Transverse colon (tissue), 4 donors: ENCODE results near the gene CD151.

Source experiments
- EP300 ChIP-seq: sonication (generic); formaldehyde crosslinking; IDR thresholded peaks from one replicate; pipeline ENCODE4 v1.6.1; 2017; ENCODE audit warnings: antibody characterized with exemption, low read depth
- POLR2A ChIP-seq: fragments of 450-650 bp; IDR thresholded peaks from one replicate; pipeline ENCODE4 v1.6.1; 2016; ENCODE audit warnings: antibody characterized with exemption, mild to moderate bottlenecking, moderate library complexity
- POLR2AphosphoS5 ChIP-seq, 3 donors: sonication (generic); formaldehyde crosslinking; IDR thresholded peaks; one replicate each; pipeline ENCODE4 v1.6.1; 2016; ENCODE audit warnings: antibody characterized with exemption in 3 of 3
- TF ChIP-seq, protein P1 (sequence below), 5 experiments: fragments of 200-600 bp in 3 of 5; fragments of 450-650 bp in 2 of 5; sonication (generic) in 3 of 5; IDR thresholded peaks; 1 replicate in 2 of 5; 2 replicates in 3 of 5; pipeline ENCODE4 v1.5.1; 2016 to 2017; ENCODE audit warnings: antibody characterized with exemption in 5 of 5, inconsistent platforms in 3 of 5, mild to moderate bottlenecking in 2 of 5, moderate library complexity in 1 of 5

GRCh38 chr11:783581-784015 is 49.2 kb upstream of the CD151 start:
- TF ChIP-seq, protein P1, sequence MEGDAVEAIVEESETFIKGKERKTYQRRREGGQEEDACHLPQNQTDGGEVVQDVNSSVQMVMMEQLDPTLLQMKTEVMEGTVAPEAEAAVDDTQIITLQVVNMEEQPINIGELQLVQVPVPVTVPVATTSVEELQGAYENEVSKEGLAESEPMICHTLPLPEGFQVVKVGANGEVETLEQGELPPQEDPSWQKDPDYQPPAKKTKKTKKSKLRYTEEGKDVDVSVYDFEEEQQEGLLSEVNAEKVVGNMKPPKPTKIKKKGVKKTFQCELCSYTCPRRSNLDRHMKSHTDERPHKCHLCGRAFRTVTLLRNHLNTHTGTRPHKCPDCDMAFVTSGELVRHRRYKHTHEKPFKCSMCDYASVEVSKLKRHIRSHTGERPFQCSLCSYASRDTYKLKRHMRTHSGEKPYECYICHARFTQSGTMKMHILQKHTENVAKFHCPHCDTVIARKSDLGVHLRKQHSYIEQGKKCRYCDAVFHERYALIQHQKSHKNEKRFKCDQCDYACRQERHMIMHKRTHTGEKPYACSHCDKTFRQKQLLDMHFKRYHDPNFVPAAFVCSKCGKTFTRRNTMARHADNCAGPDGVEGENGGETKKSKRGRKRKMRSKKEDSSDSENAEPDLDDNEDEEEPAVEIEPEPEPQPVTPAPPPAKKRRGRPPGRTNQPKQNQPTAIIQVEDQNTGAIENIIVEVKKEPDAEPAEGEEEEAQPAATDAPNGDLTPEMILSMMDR (IDR thresholded peaks at IDR 0.05) = peak; percentile 61 to 80 (median 68)
- no peak for TF ChIP-seq POLR2A
- no peak for TF ChIP-seq EP300
- TF ChIP-seq POLR2AphosphoS5 (IDR thresholded peaks at IDR 0.05) = peak in 2 of 3 donors; percentile 26 to 37
